Activated CD8-positive, alpha-beta memory T cell treated with anti-CD3 and anti-CD28 coated beads, Interleukin-2, amount 50 U/mL, for 24 hours (primary cell): ENCODE measurements around the gene PPP1R15B.

Experiments used
- DNase-seq: peaks from one replicate; pipeline ENCODE4 v3.0.0-alpha.2; 2020; ENCODE audit errors: extremely low read depth

The PPP1R15B gene

DNA sequence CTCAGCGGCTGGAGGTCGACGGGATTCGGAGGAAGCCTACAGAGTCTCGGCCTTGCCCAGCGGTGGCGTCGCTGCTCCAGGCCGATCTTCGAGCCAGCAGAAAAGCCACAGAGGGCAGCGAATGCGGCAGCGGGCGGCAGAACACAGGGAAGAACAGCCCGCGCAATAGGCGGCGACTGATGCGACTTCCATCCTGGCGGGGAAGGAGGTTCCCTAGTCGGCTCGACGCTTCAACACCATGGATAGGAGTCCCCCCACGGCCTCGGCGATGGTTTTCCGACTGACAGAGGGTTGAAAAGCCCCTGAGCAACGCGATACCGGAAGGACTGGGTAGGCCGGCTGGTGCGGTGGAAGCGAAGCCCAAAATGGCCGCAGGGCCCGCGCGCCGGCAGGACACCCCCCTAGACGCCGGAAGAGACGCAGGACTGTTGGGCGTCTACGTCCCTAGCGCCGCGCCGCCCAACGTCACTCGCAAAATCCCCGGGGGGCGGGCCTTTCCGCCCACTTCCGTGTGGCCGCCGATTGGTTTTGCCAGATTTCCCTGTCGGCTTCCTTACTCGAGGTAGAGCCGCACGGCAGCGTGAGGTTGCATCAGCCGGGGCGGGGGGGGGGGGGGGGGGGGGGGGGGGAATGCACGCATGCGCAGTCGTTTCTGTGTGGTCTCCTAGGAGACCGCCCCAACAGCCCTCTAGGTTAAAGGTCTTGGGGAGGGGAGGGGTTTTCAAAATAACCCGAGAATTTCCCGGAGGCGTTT lies at the start of gene PPP1R15B:
Gene PPP1R15B (minus strand): TSS at position 367 of the 754 bp plus-strand sequence. CDS start 406 bp downstream, outside the sequence.
- DNase-seq = peak; percentile 89

- DNase-seq = no peak
Observed at GRCh38 chr1:204460346-204460745, 48.7 kb upstream of the PPP1R15B start.

- DNase-seq = no peak
Observed at GRCh38 chr1:204459706-204460105, 48.1 kb upstream of the PPP1R15B start.

GRCh38 chr1:204457666-204458065 lies 46.0 kb upstream of the PPP1R15B start:
- DNase-seq = no peak

- DNase-seq = no peak
Observed at GRCh38 chr1:204456826-204457442, 45.3 kb upstream of the PPP1R15B start.

GRCh38 chr1:204455831-204456145 lies 44.2 kb upstream of the PPP1R15B start:
- no peak for DNase-seq

- no peak for DNase-seq
Observed at GRCh38 chr1:204455063-204455830, 43.6 kb upstream of the PPP1R15B start.

DNA sequence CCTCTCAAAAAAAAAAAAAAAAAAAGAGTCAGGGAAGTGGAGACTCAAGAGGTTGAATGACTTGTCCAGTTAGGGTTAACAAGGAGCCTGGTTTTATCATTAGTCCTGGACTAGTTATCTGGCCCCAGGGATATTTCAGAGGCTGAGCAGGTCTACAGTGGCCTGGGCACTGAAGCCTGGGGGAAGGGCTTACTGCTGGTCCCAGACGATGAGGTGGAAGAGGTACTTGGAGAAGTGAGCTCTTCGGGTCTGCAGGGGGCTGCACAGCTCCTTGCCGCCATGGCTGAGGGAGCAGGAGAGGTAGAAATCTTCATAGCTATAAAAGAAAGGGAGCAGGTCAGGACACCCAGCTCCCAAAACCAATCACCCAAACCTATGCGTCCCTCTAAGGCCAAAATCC lies 42.9 kb upstream of the PPP1R15B start:
- no peak for DNase-seq

DNA sequence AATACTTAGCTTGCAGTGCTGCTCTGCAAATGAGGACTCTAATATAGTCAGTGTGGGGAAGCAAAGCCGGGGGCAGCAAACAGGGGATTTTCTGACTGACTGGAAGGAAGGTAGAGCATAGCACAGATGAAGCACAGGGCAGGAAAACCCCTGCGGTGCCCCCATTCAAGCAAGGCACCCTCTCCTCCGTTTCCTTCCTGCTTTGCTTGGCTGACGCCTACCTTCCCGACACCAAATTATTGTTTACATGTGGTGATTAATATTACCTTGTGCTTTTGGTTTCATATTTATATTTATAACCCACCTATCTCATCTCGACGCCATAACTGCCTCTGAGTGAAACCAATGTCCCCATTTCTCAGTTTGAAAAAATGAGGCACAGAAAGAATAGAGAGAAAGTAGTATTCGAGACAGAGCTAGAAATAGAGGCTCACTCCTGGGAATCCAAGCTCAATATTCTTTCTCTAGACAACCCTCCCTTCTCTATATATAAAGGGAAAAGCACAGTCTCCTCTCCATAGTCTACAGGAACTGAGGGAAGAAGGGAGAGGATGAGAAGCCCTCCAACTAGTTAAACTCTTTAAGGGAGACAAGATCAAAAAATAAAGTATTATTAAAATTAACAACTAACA lies 41.6 kb upstream of the PPP1R15B start:
- DNase-seq = peak; percentile 44

DNA sequence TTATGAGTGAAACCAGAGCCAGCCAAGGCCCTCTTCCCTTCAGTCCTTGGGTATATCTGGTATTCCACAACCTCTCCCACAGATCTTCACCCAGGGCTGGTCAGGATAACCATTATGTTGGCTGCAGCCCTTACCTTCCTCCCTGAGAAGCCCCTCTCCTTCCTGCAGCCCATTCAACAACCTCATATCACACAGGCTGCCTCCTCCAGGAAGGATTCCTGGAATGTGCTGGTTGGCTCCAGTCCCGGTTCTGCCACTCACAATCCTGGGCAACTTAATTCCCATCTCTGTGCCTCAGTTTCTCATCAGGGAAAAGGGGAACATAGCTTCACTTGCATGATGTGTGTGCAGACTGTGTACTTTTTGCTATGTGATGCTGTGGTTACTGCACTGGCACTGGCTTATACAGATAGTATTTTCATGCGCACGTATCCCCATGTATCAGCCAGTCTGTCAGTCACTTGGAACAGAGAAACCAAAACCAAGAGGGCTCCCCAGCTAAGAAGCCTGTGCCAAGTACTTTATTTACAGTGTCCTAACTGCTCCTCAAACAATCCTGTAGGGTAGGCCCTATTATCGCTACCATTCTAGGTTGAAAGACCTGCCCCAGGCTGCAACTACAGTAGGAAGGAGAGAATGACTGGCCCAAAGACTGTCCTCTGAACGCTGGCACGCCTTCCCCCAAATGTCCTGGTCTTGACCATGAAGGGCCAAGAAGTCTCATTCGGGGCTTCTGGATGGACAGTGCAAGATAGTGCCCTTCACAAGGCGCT lies 39.9 kb upstream of the PPP1R15B start:
- no peak for DNase-seq

GRCh38 chr1:204450461-204451257 lies 39.0 kb upstream of the PPP1R15B start:
- DNase-seq = no peak

- DNase-seq = no peak
Observed at GRCh38 chr1:204449678-204450280, 38.2 kb upstream of the PPP1R15B start.

DNA sequence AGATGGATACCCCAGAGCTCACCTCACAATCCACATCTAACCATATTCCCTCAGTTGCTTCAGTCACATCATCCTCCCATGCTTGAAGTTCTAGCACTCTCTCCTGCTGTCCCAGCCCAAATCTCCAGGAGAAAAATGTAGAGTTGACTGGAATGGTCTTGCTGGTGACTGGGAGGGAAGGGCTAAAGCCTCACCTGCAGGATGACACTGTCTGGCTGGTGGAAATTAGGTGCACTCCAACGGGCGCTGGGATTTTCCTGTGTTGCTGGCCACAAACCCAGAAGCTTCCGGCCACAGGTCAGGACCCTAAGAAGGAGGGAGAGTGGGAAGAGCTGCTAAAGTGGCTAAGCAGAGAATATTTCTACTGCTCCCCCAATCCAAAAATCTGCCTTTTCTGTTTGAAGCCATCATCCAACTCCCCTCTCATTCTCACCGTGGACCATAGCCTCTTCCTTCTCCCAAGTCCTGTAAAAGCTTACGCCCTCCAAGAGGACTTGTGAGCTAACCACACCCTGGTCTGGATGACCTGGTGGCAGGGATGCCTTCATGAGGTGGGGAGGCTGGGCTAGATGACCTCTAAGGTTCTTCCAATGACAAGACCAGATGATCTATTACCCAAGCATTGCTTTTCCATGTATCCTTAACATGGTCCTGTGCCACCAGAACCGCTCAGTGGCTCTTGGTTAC lies 37.5 kb upstream of the PPP1R15B start:
- no peak for DNase-seq

DNA sequence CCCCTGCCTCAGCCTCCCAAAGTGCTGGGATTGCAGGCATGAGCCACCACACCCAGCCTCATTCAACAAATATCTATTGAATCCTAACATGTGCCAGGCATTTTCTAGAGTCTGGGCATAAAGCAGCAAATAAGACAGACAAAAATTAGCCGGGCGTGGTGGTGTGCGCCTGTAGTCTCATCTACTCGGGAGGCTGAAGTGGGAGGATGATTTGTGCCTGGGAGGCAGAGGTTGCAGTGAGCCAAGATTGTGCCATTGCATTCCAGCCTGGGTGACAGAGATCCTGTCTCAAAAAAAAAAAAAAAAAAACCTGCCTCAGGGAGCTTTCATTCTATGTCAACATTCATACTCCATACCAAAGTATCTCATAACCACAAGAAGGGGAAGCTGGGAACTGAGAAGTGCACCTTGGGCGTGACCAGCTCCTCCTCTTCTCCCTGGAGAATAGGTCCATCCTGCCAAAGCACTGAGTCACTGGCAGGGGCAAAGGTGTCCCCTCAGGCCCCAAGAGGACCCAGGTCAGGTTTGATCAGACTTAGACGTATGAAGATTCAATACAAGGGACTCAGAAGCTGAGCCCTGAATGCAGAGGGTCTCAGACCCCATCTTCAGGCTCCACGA lies 36.8 kb upstream of the PPP1R15B start:
- DNase-seq = no peak

DNA sequence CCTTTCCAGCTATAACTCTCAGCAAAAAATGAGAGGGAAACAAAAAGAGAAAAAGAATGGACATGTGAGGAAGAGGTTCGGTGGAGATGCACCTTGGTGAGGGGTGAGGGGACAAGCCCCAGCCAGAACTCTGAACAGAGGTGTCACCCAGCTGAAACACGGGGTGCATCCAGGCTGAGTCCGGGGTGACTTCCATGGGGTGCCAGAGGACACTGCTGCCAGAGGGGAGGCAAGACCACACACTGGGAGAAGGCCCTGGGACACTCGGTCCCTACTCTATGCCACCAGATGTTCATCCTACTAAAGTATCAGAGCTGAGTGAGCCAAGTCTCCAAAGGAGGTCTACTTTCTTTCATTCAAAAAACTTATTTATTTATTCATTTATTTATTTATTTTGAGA lies 36.1 kb upstream of the PPP1R15B start:
- no peak for DNase-seq

DNA sequence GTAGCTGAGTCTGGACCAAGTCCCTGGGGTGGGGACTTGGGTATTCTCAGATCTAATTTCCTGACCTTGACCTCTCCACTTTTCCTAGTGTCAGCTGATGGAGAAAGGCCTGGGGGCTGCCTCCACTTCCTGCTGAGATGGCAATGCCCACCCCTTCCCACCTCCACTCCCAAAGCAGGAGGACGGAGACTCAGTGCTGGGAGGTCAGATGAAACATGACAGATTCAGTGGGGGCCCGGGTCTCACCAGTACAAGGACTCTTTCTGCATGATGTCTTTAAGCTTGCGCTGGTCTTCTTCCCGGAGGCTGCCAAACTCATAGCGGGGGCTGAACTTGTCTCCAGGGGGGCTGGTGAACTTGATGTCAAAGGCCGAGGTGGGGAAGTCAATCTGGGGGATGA lies 35.6 kb upstream of the PPP1R15B start:
- no peak for DNase-seq

- DNase-seq = peak; percentile 51
Observed at GRCh38 chr1:204446413-204447111, 34.9 kb upstream of the PPP1R15B start.

- DNase-seq = no peak
Observed at GRCh38 chr1:204445860-204446412, 34.3 kb upstream of the PPP1R15B start.
